HEK293 (cell line): ENCODE measurements around the gene FAXC.

Source experiments
- CTCF ChIA-PET: fragments of 350-600 bp; formaldehyde crosslinking; extraction: SDS; loops from one replicate; lab custom pipeline; 2021; ENCODE audit warnings: antibody characterized with exemption; lab: Yijun Ruan, JAX
- POLR2A ChIA-PET: fragments of 300-600 bp; formaldehyde crosslinking; extraction: SDS; loops from one replicate; lab custom pipeline; 2020; ENCODE audit warnings: antibody characterized with exemption, inconsistent platforms; lab: Yijun Ruan, JAX
- H3K27ac ChIP-seq: fragments of 200-500 bp; sonication (Bioruptor generic); 2 replicates; pipeline ENCODE4 v1.5.1; 2014; ENCODE audit warnings: low read depth, low read length, control low read depth, inconsistent platforms; ENCODE audit errors: extremely low read depth
- H3K36me3 ChIP-seq, 2 experiments: fragments of 200-500 bp in 1 of 2; sonication (Bioruptor generic) in 1 of 2; 1 replicate in 1 of 2; 2 replicates in 1 of 2; pipeline ENCODE4 v1.5.1; 2014 to 2017; ENCODE audit warnings: inconsistent platforms in 2 of 2, low read length in 2 of 2; ENCODE audit not compliant: control insufficient read depth in 2 of 2, insufficient read depth in 1 of 2
- H3K4me1 ChIP-seq: fragments of 200-500 bp; sonication (Bioruptor generic); 2 replicates; pipeline ENCODE4 v1.5.1; 2014; ENCODE audit warnings: mild to moderate bottlenecking, low read length, inconsistent platforms; ENCODE audit not compliant: control insufficient read depth, insufficient read depth
- H3K4me3 ChIP-seq: 2 replicates; pipeline ENCODE4 v1.5.1; 2011; ENCODE audit warnings: low read depth, mild to moderate bottlenecking, control low read depth, low read length, moderate library complexity
- H3K9me3 ChIP-seq: fragments of 200-500 bp; sonication (Bioruptor generic); 2 replicates; pipeline ENCODE4 v1.5.1; 2014; ENCODE audit warnings: low read depth, low read length, inconsistent platforms; ENCODE audit not compliant: control insufficient read depth, insufficient read depth
- ATF2 ChIP-seq: fragments of 450-650 bp; formaldehyde crosslinking; IDR thresholded peaks from 2 replicates; pipeline ENCODE4 v1.5.1; 2016; ENCODE audit warnings: missing biosample characterization, missing genetic modification characterization, low read depth
- ELK4 ChIP-seq: IDR thresholded peaks from 2 replicates; pipeline ENCODE4 v1.6.1; 2011; ENCODE audit warnings: mild to moderate bottlenecking, low read depth, low read length, borderline replicate concordance
- GLI2 ChIP-seq: fragments of 450-650 bp; formaldehyde crosslinking; IDR thresholded peaks from 2 replicates; pipeline ENCODE4; 2017; ENCODE audit warnings: missing biosample characterization, missing genetic modification characterization, low read depth, borderline replicate concordance
- HOXC10 ChIP-seq: sonication (generic); formaldehyde crosslinking; IDR thresholded peaks from 2 replicates; pipeline ENCODE4 v1.8.1; 2023; ENCODE audit warnings: mild to moderate bottlenecking, missing genetic modification reagents
- KLF7 ChIP-seq: fragments of 450-650 bp; formaldehyde crosslinking; IDR thresholded peaks from 2 replicates; pipeline ENCODE4 v1.5.1; 2016; ENCODE audit warnings: missing biosample characterization, missing genetic modification characterization, borderline replicate concordance
- ZBTB6 ChIP-seq: fragments of 450-650 bp; formaldehyde crosslinking; IDR thresholded peaks from 2 replicates; pipeline ENCODE4 v1.5.1; 2017; ENCODE audit warnings: missing biosample characterization, missing genetic modification characterization
- ZNF138 ChIP-seq: fragments of 450-650 bp; formaldehyde crosslinking; IDR thresholded peaks from 2 replicates; pipeline ENCODE4 v1.5.1; 2016; ENCODE audit warnings: missing biosample characterization, missing genetic modification characterization, borderline replicate concordance
- ZNF140 ChIP-seq: fragments of 450-650 bp; formaldehyde crosslinking; IDR thresholded peaks from 2 replicates; pipeline ENCODE4 v1.5.1; 2016; ENCODE audit warnings: missing biosample characterization, missing genetic modification characterization
- ZNF174 ChIP-seq: fragments of 450-650 bp; formaldehyde crosslinking; IDR thresholded peaks from 2 replicates; pipeline ENCODE4 v1.5.0; 2017; ENCODE audit warnings: missing biosample characterization, mild to moderate bottlenecking, missing genetic modification characterization
- ZNF211 ChIP-seq: fragments of 450-650 bp; formaldehyde crosslinking; IDR thresholded peaks from 2 replicates; pipeline ENCODE4 v1.5.1; 2016; ENCODE audit warnings: low read depth, missing biosample characterization, missing genetic modification characterization
- ZNF221 ChIP-seq: fragments of 450-650 bp; formaldehyde crosslinking; IDR thresholded peaks from 2 replicates; pipeline ENCODE4 v1.5.1; 2017; ENCODE audit warnings: missing biosample characterization, missing genetic modification characterization, borderline replicate concordance
- ZNF311 ChIP-seq: fragments of 450-650 bp; formaldehyde crosslinking; IDR thresholded peaks from 2 replicates; pipeline ENCODE4 v1.5.1; 2017; ENCODE audit warnings: missing biosample characterization, missing genetic modification characterization, borderline replicate concordance
- ZNF354C ChIP-seq: fragments of 450-650 bp; formaldehyde crosslinking; IDR thresholded peaks from 2 replicates; pipeline ENCODE4 v1.5.1; 2016; ENCODE audit warnings: missing biosample characterization, missing genetic modification characterization, low read depth, borderline replicate concordance
- ZNF37A ChIP-seq: fragments of 450-650 bp; IDR thresholded peaks from 2 replicates; pipeline ENCODE4 v1.5.1; 2018; ENCODE audit warnings: missing biosample characterization, missing genetic modification characterization
- ZNF426 ChIP-seq: fragments of 450-650 bp; formaldehyde crosslinking; IDR thresholded peaks from 2 replicates; pipeline ENCODE4 v1.5.1; 2017; ENCODE audit warnings: missing biosample characterization, missing genetic modification characterization, mild to moderate bottlenecking, inconsistent platforms, moderate library complexity
- ZNF48 ChIP-seq: fragments of 450-650 bp; formaldehyde crosslinking; IDR thresholded peaks from 2 replicates; pipeline ENCODE4 v1.5.1; 2016; ENCODE audit warnings: missing biosample characterization, missing genetic modification characterization
- ZNF510 ChIP-seq: fragments of 450-650 bp; formaldehyde crosslinking; IDR thresholded peaks from 2 replicates; pipeline ENCODE4 v1.5.1; 2018; ENCODE audit warnings: mild to moderate bottlenecking, missing genetic modification characterization, missing biosample characterization; ENCODE audit not compliant: insufficient replicate concordance
- ZNF529 ChIP-seq: fragments of 450-650 bp; formaldehyde crosslinking; IDR thresholded peaks from 2 replicates; pipeline ENCODE4 v1.5.1; 2017; ENCODE audit warnings: missing genetic modification characterization, missing biosample characterization; ENCODE audit not compliant: insufficient replicate concordance
- TF ChIP-seq, protein P1 (sequence below): fragments of 450-650 bp; formaldehyde crosslinking; IDR thresholded peaks from 2 replicates; pipeline ENCODE4 v1.5.1; 2016; ENCODE audit warnings: missing biosample characterization, missing genetic modification characterization
- TF ChIP-seq, protein P2 (sequence below): fragments of 450-650 bp; formaldehyde crosslinking; IDR thresholded peaks from 2 replicates; pipeline ENCODE4 v1.5.1; 2016; ENCODE audit warnings: missing biosample characterization, missing genetic modification characterization
- TF ChIP-seq, protein P3 (sequence below): fragments of 450-650 bp; formaldehyde crosslinking; IDR thresholded peaks from 2 replicates; pipeline ENCODE4 v1.5.1; 2016; ENCODE audit warnings: missing biosample characterization, missing genetic modification characterization
- TF ChIP-seq, protein P4 (sequence below): fragments of 450-650 bp; formaldehyde crosslinking; IDR thresholded peaks from 2 replicates; pipeline ENCODE4 v1.5.1; 2016; ENCODE audit warnings: missing biosample characterization, missing genetic modification characterization

Gene FAXC

GRCh38 chr6:99333068-99333467 lies 16.4 kb downstream of the FAXC start:
- Histone ChIP-seq H3K9me3 (no peaks in the 10 kb centered on the region), H3K4me3 (no peak overlapping the region), H3K4me1 (no peaks in the 10 kb centered on the region), H3K27ac (no peak overlapping the region), H3K36me3 (peaks cover 0 to 39% of the 10 kb centered on the region in 2 experiments; a peak in 2 of 3 replicates)
- ChIA-PET POLR2A (no interaction called here), CTCF (interaction anchor here (1.0 to 6.1 kb wide), 2 partner anchors 13 to 93 kb away, joined by 4 to 125 read pairs; partner anchors contain the start of gene FAXC)
- TF ChIP-seq ZNF48 (tag by site-specific recombination) (no peak), ZNF140 (no peak), HOXC10 (CRISPR knock-in tag) (no peak), ZNF529 (tag by site-specific recombination) (no peak), ELK4 (no peak), ZNF510 (tag by site-specific recombination) (no peak), KLF7 (no peak), ATF2 (tag by site-specific recombination) (no peak), ZNF37A (tag by site-specific recombination) (no peak), ZNF354C (tag by site-specific recombination) (no peak), ZNF174 (tag by site-specific recombination) (no peak)
- TF ChIP-seq, protein P1, sequence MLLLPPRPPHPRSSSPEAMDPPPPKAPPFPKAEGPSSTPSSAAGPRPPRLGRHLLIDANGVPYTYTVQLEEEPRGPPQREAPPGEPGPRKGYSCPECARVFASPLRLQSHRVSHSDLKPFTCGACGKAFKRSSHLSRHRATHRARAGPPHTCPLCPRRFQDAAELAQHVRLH (tag by site-specific recombination): no peak
- TF ChIP-seq, protein P2, sequence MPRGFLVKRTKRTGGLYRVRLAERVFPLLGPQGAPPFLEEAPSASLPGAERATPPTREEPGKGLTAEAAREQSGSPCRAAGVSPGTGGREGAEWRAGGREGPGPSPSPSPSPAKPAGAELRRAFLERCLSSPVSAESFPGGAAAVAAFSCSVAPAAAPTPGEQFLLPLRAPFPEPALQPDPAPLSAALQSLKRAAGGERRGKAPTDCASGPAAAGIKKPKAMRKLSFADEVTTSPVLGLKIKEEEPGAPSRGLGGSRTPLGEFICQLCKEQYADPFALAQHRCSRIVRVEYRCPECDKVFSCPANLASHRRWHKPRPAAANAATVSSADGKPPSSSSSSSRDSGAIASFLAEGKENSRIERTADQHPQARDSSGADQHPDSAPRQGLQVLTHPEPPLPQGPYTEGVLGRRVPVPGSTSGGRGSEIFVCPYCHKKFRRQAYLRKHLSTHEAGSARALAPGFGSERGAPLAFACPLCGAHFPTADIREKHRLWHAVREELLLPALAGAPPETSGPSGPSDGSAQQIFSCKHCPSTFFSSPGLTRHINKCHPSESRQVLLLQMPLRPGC: no peak

DNA sequence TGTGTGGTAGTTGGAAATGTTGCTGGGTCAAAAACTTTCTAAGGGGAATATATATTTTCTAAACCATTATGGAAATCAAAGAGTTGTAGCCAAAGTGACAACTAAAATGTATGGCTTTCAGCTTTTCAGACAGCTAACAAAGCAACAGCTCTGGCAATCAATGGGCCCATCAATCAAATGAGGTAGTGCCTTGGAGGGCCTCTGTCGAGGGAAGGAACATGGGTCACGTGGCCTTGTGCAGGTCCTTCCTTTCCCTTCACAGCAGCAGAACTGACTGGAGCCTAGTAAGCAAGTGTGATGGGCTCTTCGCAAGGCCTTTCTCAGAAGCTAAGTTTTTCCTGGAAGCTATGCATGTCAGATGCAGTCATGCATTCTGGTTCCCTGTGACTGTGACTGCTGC lies 17.9 kb downstream of the FAXC start:
- POLR2A ChIA-PET: interaction anchor here (2.0 kb wide), 1 partner anchor 62 kb away, joined by 11 read pairs; the partner anchor contains the start of gene COQ3
- Histone ChIP-seq H3K36me3 (peaks cover 0 to 50% of the 10 kb centered on the region in 2 experiments; a peak in 2 of 3 replicates), H3K9me3 (no peaks in the 10 kb centered on the region), H3K4me3 (no peak overlapping the region), H3K4me1 (no peaks in the 10 kb centered on the region), H3K27ac (no peak overlapping the region)
- CTCF ChIA-PET: interaction anchor here (0.6 to 6.1 kb wide), 17 partner anchors 9 to 489 kb away, joined by 3 to 125 read pairs (median 11); partner anchors contain the start of gene FAXC
- TF ChIP-seq ZNF221 (no peak), ZNF311 (tag by site-specific recombination) (no peak), ZNF426 (tag by site-specific recombination) (no peak), ZNF138 (tag by site-specific recombination) (no peak), ZNF211 (tag by site-specific recombination) (no peak), GLI2 (tag by site-specific recombination) (no peak), ZBTB6 (tag by site-specific recombination) (no peak)
- TF ChIP-seq, protein P3, sequence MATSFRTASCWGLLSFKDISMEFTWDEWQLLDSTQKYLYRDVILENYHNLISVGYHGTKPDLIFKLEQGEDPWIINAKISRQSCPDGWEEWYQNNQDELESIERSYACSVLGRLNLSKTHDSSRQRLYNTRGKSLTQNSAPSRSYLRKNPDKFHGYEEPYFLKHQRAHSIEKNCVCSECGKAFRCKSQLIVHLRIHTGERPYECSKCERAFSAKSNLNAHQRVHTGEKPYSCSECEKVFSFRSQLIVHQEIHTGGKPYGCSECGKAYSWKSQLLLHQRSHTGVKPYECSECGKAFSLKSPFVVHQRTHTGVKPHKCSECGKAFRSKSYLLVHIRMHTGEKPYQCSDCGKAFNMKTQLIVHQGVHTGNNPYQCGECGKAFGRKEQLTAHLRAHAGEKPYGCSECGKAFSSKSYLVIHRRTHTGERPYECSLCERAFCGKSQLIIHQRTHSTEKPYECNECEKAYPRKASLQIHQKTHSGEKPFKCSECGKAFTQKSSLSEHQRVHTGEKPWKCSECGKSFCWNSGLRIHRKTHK (tag by site-specific recombination): no peak
- TF ChIP-seq, protein P4, sequence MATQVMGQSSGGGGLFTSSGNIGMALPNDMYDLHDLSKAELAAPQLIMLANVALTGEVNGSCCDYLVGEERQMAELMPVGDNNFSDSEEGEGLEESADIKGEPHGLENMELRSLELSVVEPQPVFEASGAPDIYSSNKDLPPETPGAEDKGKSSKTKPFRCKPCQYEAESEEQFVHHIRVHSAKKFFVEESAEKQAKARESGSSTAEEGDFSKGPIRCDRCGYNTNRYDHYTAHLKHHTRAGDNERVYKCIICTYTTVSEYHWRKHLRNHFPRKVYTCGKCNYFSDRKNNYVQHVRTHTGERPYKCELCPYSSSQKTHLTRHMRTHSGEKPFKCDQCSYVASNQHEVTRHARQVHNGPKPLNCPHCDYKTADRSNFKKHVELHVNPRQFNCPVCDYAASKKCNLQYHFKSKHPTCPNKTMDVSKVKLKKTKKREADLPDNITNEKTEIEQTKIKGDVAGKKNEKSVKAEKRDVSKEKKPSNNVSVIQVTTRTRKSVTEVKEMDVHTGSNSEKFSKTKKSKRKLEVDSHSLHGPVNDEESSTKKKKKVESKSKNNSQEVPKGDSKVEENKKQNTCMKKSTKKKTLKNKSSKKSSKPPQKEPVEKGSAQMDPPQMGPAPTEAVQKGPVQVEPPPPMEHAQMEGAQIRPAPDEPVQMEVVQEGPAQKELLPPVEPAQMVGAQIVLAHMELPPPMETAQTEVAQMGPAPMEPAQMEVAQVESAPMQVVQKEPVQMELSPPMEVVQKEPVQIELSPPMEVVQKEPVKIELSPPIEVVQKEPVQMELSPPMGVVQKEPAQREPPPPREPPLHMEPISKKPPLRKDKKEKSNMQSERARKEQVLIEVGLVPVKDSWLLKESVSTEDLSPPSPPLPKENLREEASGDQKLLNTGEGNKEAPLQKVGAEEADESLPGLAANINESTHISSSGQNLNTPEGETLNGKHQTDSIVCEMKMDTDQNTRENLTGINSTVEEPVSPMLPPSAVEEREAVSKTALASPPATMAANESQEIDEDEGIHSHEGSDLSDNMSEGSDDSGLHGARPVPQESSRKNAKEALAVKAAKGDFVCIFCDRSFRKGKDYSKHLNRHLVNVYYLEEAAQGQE: no peak
